GM21619 (cell line): ENCODE measurements around the gene ACSS3.
"Not testable (repeated sequence)": the region's sequence is repeated elsewhere in the genome, so short reads cannot be mapped to it uniquely, and the experiment has no call there.

Experiments used
- ATAC-seq: cut with Tn5 transposase; IDR thresholded peaks from one replicate; pipeline ENCODE4 v1.9.1; 2021; ENCODE audit not compliant: unreplicated experiment

Gene ACSS3, protein sequence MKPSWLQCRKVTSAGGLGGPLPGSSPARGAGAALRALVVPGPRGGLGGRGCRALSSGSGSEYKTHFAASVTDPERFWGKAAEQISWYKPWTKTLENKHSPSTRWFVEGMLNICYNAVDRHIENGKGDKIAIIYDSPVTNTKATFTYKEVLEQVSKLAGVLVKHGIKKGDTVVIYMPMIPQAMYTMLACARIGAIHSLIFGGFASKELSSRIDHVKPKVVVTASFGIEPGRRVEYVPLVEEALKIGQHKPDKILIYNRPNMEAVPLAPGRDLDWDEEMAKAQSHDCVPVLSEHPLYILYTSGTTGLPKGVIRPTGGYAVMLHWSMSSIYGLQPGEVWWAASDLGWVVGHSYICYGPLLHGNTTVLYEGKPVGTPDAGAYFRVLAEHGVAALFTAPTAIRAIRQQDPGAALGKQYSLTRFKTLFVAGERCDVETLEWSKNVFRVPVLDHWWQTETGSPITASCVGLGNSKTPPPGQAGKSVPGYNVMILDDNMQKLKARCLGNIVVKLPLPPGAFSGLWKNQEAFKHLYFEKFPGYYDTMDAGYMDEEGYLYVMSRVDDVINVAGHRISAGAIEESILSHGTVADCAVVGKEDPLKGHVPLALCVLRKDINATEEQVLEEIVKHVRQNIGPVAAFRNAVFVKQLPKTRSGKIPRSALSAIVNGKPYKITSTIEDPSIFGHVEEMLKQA

DNA sequence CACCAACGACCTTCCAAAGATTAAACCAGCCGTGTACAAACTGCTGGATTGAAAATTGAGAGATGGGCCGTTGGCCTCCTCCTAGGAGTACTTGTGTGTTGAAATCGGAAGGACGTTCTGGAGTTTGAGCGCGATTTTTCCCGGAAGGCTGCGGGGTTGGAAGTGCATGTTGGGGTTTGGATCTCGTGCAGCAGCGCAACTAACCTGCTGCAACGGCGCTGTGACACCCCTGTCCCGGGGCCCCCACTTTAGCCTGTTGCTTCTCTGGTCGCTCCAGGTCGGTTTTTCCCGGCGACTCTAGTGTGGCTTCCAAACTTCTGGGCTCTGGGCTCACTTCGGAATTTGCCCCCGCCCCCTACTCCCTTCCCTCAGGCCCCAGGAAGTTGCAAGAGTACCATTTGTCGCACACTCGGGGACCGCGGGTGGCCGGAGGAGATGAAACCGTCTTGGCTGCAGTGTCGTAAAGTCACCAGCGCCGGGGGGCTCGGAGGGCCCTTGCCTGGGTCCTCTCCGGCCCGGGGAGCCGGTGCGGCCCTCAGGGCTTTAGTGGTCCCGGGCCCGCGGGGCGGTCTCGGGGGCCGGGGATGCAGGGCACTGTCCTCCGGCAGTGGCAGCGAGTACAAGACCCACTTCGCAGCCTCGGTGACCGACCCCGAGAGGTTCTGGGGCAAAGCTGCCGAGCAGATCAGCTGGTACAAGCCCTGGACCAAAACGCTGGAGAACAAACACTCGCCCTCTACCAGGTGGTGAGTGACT is at the start of gene ACSS3:
ACSS3 (plus strand) TSS at position 394 of the 756 bp plus-strand sequence; CDS start at position 436, 42 bp downstream.
- ATAC-seq: no peak

DNA sequence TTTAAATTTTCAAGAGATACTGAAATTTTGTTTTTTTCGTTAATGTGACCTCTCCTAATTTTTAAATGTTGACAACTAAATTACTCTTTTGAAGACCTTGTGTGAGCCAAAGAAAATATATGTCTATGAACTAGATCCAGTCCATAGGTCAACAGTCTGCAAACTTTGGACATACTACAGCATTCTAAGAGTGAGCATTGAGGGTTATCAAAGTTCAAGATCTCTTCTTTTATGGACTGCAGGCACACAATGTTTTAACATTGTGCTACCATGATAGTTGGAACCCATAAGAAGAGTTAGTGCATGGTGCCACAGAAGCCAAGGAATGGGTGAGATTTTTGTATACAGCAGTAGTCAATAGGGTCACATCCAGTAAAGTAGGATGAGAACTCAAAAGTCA is 43.0 kb upstream of the ACSS3 start:
- ATAC-seq: no peak

DNA sequence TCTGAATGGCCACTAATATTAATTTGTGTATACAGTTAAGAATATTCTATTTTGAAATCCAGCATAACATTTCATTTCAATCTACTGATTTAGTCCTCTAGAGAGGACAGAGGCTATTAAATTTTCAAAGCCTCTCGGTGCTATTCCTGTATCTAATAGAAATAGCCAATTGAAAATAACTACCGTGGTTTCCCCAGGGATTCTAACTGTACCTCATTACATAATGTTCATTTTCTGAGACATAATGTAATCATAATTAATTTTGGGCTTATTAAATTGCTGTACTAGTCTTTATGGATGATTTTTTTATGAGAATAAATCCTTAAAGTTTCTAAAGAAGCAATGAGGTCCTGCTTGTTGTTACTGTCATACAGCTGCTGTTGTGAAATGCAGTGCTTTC is 38.6 kb upstream of the ACSS3 start:
- no peak for ATAC-seq

DNA sequence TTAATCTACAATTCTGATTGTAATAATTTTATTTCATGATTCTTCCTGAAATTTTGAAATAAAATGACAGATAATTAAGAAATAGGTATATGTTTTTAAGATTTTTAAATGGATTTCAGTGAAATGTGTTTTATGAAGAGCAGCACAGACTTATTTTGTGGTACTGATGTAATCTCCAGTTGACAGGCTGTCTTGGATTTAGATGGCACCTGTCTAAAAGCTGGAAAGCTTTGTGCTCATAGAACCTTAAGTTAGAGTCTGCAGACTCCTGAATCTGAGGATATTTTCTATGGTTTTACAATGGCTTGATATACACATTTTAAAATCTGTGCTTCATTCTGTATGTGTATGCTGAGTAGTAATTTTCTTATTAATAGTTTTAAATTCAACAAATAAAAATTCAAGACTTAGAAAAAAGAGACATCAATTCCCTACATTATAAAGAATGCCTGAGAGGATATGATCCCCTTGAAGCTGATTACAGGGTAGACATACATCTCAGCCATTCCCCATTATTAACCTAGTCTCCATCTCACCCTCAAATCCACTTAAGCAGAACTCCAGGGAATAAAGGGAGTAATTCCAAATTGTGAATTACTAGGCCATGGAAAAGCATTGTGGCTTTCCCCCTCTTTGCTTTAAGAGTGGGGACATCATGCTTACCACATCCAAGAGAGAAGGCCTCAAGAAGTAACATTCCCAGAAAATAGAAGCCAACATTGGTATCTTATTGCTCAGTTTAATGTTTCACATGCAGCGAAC is 33.7 kb upstream of the ACSS3 start:
- ATAC-seq: no peak

DNA sequence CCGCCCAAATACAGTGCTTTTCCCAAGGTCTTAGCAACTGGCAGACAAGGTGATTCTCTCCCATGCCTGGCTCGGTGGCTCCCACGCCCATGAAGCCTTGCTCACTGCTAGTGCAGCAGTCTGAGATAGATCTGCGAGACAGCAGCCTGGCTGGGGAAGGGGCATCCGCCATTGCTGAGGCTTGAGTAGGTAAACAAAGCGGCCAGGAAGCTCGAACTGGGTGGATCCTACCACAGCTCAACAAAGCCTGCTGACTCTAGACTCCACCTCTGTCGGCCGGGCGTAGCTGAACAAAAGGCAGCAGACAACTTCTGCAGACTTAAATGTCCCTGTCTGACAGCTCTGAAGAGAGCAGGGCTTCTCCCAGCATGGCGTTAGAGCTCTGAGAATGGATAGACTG is 12.9 kb upstream of the ACSS3 start:
- ATAC-seq: not testable (repeated sequence)

DNA sequence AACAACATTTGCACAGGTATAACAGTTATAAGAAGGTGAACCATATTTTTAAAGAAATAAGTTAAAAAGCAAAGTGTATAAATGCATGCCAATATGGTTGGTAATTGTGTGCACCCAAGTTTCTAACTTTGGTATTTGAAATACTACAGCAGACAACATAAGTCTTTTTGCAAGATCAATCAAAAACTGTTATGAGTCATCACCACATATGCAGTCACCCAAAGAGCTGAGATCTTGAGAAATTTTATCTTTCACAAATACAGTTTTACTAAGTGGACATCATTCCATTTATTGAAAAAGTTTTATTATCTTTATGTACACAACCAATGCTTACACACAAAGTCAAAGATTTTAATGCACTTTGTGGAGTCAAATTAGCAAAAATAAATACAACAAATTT is 7.0 kb upstream of the ACSS3 start:
- ATAC-seq: no peak

DNA sequence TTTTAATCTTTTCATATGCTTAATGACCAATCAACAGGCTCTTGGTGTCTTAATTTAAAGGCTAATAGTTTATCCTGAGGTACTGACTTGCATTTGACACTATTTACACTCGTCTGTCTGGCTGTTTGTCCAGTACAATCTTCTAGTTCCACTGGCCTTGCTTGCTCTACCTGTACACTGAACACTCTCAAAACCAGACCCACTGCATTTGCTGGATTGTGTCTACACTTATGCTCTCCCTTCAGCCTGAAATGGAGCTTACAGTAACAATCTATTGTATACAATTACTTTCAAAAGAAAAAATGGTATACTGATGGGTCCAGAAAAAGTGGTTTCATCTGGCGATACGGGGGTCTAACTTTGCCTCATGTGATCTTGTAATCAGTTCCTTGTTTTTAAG is 2.3 kb upstream of the ACSS3 start:
- ATAC-seq: no peak

DNA sequence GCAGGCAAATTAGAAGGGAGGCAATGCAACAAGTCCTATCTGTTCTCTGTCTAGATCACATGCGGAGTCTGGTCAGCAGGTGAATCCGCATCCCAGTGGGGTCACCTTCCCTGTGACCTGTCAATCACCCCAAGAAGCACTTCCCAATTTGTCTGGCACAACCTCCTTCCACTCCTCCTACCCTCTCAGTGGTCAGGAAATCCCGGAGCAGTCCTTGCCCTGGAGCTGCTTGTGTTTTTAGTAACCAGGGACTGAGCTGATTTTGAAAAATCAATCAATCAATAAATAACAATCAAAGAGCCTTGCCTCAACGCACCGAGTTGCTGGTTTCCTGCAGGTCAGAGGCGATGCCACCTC is 572 bp upstream of the ACSS3 start:
- no peak for ATAC-seq

DNA sequence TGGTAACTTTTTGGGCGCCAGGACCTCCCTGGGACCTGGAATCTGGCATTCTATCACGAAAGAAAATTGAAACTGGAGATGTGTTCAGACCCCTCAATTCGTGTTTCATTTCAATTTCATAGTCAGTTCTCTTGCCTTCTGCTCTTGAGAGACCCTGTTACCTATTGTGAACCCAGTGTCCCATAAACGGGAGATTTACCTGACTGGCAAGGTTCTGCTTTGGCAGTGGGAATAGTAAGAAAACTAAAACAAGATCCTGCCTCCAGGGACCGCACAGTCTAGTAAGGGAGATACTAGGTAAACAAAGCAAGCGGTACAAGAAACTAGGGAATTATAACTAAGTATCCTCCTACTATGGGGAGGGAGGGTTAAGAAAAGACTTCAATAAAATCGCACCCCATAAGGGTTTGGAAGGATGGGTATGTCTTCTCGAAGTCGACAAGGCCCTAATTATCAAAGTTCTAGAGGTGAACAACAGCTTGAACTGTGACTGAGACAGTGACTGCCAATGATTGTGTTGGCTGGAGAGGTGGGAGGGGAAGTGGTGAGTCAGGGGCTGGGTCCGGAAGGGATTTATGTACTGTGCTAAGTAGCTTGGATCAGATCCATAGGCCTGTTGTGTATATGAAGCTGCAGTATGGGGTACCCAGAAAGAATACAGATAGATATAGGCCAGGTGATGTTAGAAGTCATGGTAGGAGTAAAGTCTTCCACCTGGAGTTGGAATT is 754 bp downstream of the ACSS3 start:
- no peak for ATAC-seq

DNA sequence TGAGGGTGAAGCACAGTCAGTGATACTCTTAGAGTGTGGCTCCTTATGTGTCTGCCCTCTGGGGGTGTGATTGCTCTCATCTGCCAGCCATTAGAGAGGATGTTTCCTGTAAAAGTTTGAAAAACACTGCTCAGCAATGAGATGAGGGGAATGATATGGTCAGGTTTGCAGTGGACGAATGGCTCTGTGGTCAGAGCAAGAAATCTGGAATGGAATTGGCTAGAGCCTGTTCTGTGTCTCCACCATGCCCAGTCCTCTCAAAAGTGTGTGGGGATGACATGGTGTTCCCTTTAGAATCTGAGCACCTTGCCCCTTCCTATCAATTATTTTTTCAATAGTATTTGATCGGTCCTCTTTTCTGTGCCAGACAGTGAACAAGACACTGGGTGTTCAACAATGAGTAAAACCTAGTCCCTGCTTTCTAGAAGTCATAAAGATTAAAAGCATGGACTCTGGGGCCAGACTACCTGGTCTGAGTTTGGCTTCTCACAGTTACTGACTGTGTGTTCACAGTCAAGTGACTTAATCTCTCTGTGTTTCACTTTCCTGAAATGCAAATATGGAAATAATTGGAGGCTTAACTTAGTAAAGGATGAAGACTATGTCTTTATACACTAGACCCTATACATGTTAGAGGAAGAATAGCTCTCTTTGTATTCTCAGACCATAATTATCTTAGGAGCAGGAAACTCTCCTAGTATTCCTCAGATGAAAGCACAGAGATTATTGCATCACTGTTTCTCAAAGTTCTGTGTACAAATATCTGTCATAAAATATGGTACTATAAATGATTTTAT is 1.6 kb downstream of the ACSS3 start:
- ATAC-seq: no peak

DNA sequence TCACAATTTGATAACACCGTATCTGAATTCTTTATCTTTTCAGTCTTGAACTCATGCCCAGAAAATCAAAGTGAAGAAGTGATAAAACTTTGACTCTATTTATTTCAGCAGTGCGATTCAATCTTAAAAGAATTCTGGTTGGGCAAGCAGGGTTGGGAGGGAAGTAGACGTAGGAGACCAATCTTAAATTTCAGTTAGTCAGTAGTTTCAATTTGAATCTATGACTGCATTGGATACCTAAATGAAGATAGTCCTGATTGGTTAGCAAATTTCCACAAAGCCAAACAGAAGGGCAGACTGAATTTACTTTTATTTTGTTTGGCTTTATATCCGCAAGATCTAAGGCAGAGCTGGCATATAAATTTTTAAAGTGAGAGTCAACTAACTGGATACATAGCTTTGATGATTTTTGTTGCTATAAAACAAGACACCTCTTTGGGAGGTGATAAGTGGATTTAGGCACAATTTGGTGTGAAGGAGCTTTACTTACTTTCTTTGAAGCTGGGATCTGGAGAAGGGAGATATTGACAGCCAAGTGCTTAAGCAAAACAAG is 2.6 kb downstream of the ACSS3 start:
- ATAC-seq: no peak

DNA sequence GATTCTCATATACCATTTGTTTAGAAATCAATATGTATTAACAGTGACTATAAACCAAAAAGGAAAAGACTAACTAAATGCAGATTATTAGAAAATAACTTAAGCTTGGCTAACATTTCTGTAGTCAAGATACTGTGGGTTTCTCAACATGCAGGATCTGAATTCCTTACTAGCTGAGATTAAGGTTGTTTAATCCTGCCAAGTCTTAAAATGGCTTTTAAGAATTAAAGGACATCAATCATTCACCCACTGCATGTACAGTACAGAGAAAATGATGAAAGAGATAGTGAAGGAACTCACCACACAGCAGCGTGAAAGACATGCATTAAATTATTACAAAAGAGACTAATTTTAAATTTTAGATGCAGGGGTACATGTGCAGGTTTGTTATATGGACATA is 3.8 kb downstream of the ACSS3 start:
- no peak for ATAC-seq

DNA sequence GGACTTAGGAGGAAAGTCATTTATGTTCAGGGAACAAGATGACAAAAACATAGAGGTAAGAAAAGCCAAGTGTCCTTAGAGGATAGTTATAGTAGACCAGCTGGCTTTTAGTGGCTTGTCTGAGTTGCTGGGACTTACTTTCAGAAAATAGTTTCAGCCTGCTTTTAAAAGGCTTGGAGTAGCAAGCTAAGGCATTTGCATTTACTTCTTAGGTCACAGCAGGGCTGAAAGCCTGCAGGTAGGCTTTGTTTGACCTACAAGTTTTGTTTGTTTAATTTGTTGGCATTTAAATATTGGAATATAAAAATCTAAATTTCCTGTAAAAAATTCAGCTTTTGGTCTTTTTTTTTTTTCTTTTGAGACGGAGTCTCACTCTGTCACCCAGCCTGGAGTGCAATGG is 5.1 kb downstream of the ACSS3 start:
- ATAC-seq: no peak

DNA sequence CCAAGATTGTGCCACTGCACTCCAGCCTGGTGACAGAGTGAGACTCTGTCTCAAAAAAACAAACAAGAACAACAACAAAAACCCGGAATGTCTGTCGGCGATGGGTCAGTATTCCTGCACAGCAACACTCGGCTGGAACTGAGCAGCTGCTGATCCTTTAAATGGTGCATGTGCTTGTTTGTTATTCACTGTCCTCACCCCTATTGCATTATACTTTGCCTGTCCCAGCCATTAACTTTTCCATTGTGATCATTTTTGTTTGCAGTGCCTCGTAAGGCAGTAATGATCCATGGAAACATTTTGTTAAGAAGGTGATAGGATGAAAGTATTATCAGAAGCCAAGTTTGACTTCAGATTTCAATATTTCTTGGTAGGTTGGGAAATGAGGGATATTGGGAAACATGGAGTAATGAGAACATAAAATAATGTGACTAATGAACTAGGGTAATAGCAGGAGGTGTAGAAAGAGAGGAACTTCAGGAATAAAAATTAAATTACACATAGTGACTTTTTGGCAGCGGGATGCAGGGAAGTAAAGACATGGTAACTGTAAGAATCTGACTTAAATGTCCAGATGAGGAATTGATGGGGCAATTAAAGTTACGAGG is 6.1 kb downstream of the ACSS3 start:
- no peak for ATAC-seq

DNA sequence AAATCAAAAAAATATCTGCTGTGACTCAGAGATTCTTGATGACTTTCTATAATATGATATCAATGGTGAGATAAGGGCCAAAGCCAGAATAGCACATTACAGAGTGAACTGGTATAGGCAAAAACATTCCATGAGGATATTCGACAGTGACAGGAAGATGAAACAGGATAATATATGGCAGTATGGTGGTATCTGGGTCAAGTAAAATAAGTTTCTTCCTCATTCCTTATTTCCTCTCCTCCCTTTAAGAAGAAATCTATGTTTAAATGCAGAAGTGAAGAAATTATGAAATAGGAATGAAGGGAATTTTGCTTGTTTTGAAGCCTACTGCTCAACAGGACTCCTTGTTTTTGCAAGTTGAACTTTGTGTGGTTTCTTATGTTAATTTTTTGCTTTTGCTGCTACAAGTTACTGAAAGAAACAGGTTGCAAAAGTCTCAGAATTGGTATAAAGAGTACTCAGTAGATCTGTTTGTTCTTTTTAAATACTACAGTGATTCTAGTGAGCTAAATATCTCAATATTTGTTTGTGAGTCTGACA is 7.0 kb downstream of the ACSS3 start:
- no peak for ATAC-seq

DNA sequence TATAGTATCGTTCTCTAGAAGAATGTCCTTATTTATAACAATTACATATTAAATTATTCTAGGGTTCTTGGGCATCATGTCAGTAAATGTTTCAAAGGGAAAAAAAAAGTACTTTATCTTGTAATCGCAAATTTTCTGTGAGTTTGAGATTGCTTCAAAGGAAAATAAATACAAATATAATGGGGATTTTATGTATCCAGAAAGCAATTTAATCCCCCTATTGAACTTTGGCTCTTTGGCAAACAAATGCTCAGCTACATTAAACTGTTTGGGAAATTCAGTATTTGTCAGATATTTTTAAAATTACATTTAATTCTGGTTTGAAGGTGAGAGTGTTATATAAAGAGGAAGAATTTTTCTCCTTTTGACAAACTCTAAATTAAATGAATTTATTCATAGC is 8.0 kb downstream of the ACSS3 start:
- no peak for ATAC-seq

DNA sequence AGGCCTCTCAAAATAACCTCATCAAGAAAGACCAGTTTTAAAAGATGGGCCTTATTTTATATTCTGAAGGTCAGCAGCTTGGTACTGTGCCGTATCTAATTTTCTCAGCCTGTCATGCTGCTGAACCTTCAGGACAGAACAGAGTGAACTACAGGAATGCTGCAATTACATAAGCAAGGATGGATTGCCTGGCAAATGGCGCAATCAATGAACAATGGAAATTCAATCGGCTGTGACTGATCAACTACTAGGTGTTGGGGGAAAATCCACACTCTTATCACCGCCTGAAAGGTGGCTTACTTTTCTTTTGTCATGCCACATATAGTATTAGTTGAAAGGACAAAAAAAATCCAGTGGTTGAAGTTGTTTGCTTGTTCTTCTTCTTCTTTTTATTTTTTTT is 8.5 kb downstream of the ACSS3 start:
- no peak for ATAC-seq

DNA sequence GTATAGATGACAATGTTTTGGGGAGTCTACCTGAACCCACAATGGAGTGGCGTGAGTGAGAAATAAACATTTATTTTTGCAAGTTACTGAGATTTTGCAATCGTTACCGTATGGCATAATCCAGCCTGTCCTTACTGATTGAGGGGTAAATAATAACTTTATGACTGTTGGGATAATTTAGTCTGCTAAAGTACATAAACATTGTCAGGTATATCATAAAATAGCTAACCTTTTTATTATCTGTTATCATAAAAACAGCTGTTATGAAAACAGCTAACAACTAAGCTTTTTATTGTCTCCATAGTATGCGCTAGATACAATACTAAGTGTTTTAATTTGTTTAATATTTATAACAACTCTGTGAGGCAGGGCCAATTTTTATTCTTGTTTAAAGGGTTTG is 10.3 kb downstream of the ACSS3 start:
- ATAC-seq: no peak

DNA sequence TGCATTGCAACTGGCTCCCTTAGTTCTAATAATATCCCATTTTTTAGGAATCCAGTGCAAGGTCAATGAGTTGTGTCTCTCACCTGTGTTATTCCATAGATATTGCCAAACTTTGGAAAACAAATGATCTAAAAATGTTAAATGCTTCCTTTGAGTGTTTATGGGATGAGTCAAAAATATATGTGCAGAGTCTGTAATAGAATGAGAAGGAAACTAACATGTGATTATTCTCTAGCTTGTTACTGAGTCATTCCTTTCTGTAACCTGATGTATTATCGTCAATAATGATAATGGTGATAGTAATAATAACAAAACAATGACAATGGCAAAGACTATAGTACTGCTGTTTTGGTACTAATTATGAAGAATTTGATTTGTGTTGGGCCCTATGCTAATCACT is 11.5 kb downstream of the ACSS3 start:
- ATAC-seq: no peak
